HepG2 (cell line): ENCODE data around the gene RPLP1. TPM values are rescaled to one million over a fixed set of nuclear protein-coding genes. Genes with fewer than 3 reads are reported as not detected.

Source experiments
- BCL6 ChIP-seq: IDR thresholded peaks from 2 replicates; pipeline ENCODE4 v1.6.1; 2016; ENCODE audit warnings: missing genetic modification reagents, missing compliant biosample characterization
- BCLAF1 ChIP-seq: fragments of 450-650 bp; IDR thresholded peaks from 2 replicates; pipeline ENCODE4 v1.6.1; 2017; ENCODE audit warnings: mild to moderate bottlenecking
- ELF4 ChIP-seq: sonication (generic); formaldehyde crosslinking; IDR thresholded peaks from 2 replicates; pipeline ENCODE4 v1.5.0; 2020; ENCODE audit warnings: missing genetic modification reagents, mild to moderate bottlenecking, moderate library complexity, borderline replicate concordance
- ESRRA ChIP-seq: sonication (generic); formaldehyde crosslinking; IDR thresholded peaks from 2 replicates; pipeline ENCODE4 v1.5.1; 2020; ENCODE audit warnings: mild to moderate bottlenecking, low read depth, missing genetic modification reagents
- GATAD1 ChIP-seq: IDR thresholded peaks from 2 replicates; pipeline ENCODE4 v1.6.1; 2016; ENCODE audit warnings: missing genetic modification reagents, missing compliant biosample characterization
- GTF2F1 ChIP-seq: fragments of 150-350 bp; IDR thresholded peaks from 2 replicates; pipeline ENCODE4 v1.6.1; 2014; ENCODE audit warnings: low read length
- HOXA3 ChIP-seq: sonication (generic); formaldehyde crosslinking; IDR thresholded peaks from 2 replicates; pipeline ENCODE4 v1.5.0; 2020; ENCODE audit warnings: missing genetic modification reagents
- NCOR1 ChIP-seq: fragments of 200-600 bp; sonication (generic); IDR thresholded peaks from 2 replicates; pipeline ENCODE4 v1.7.0; 2017; ENCODE audit warnings: antibody characterized with exemption, low read length, borderline replicate concordance
- NONO ChIP-seq, 2 experiments: fragments of 450-650 bp in 1 of 2; sonication (generic) in 1 of 2; formaldehyde crosslinking in 1 of 2; IDR thresholded peaks in 1 of 2; conservative IDR thresholded peaks in 1 of 2; 2 replicates each; pipeline versions ENCODE4 v1.6.1 to v1.8.0; 2017 to 2022; ENCODE audit warnings: mild to moderate bottlenecking in 1 of 2, missing genetic modification reagents in 1 of 2, moderate library complexity in 1 of 2
- NRL ChIP-seq: sonication (generic); formaldehyde crosslinking; IDR thresholded peaks from 2 replicates; pipeline ENCODE4 v1.5.0; 2020; ENCODE audit warnings: missing genetic modification reagents, mild to moderate bottlenecking, moderate library complexity, borderline replicate concordance
- PBX2 ChIP-seq: IDR thresholded peaks from 2 replicates; pipeline ENCODE4 v1.6.1; 2016; ENCODE audit warnings: control low read depth
- POLR2A ChIP-seq, 2 experiments: IDR thresholded peaks; 2 replicates each; pipeline ENCODE4 v1.6.1; 2011; ENCODE audit warnings: low read depth in 2 of 2, low read length in 2 of 2, mild to moderate bottlenecking in 1 of 2, moderate library complexity in 1 of 2; ENCODE audit not compliant: insufficient read depth in 1 of 2
- RBM39 ChIP-seq: fragments of 200-400 bp; formaldehyde crosslinking; IDR thresholded peaks from one replicate; pipeline ENCODE4 v1.6.1; 2018; ENCODE audit warnings: antibody characterized with exemption, mild to moderate bottlenecking, low read depth, low read length; ENCODE audit not compliant: poor library complexity, severe bottlenecking
- SP4 ChIP-seq: sonication (generic); formaldehyde crosslinking; IDR thresholded peaks from 2 replicates; pipeline ENCODE4 v1.8.1; 2023; ENCODE audit warnings: mild to moderate bottlenecking, missing genetic modification reagents
- TEAD3 ChIP-seq: optimal IDR thresholded peaks from 2 replicates; pipeline ENCODE3; 2016; ENCODE audit warnings: borderline replicate concordance
- THAP11 ChIP-seq: IDR thresholded peaks from 2 replicates; pipeline ENCODE4 v1.6.1; 2016; ENCODE audit warnings: missing biosample characterization, missing genetic modification reagents
- ZBTB8A ChIP-seq: sonication (generic); formaldehyde crosslinking; IDR thresholded peaks from 2 replicates; pipeline ENCODE4 v1.4.0; 2020; ENCODE audit warnings: mild to moderate bottlenecking, low read depth, missing genetic modification reagents, borderline replicate concordance
- ZFP82 ChIP-seq: sonication (generic); formaldehyde crosslinking; IDR thresholded peaks from 2 replicates; pipeline ENCODE4 v1.5.1; 2020; ENCODE audit warnings: mild to moderate bottlenecking, missing genetic modification reagents, borderline replicate concordance
- ZNF292 ChIP-seq: sonication (generic); formaldehyde crosslinking; IDR thresholded peaks from 2 replicates; pipeline ENCODE4 v1.8.1; 2022; ENCODE audit warnings: mild to moderate bottlenecking, low read depth, missing genetic modification reagents, borderline replicate concordance
- ZNF839 ChIP-seq: sonication (generic); formaldehyde crosslinking; IDR thresholded peaks from 2 replicates; pipeline ENCODE4 v1.4.0; 2020; ENCODE audit warnings: missing genetic modification reagents, mild to moderate bottlenecking, borderline replicate concordance
- polyA plus RNA-seq, 8 experiments: library from polyadenylated mRNA; depleted of rRNA in 3 of 8; stranded (reverse) in 7 of 8; unstranded in 1 of 8; fragments of >200 nt; fragmentation: Illumina TruSeq in 4 of 8; extraction: Trizol in 4 of 8; gene quantifications; 2 replicates each; pipeline versions ENCODE4 v1.2.1 to v1.2.3, GENCODE V29; 2011 to 2016; ENCODE audit warnings: low read depth in 4 of 8, missing spikeins in 1 of 8, mixed read lengths in 1 of 8; ENCODE audit not compliant: insufficient read depth in 1 of 8
- total RNA-seq, 5 experiments: library from RNA; depleted of rRNA; stranded (reverse); fragments of >200 nt; fragmentation: Illumina TruSeq; extraction: Trizol; gene quantifications; 2 replicates each; pipeline ENCODE4 v1.2.3, GENCODE V29; 2016; ENCODE audit warnings: low read depth in 1 of 5
- TF ChIP-seq, protein P1 (sequence below): sonication (generic); formaldehyde crosslinking; IDR thresholded peaks from 2 replicates; pipeline ENCODE4 v1.4.0; 2020; ENCODE audit warnings: missing genetic modification reagents
- TF ChIP-seq, protein P2 (sequence below), 2 experiments: fragments of 450-650 bp in 1 of 2; sonication (generic) in 1 of 2; formaldehyde crosslinking; IDR thresholded peaks; 2 replicates each; pipeline versions ENCODE4 v1.5.0 to v1.8.0; 2020 to 2022; ENCODE audit warnings: mild to moderate bottlenecking in 1 of 2, missing genetic modification reagents in 1 of 2

RPLP1 gene
- total and polyA plus RNA-seq, 2 of the 13 experiments (the other 11 are each of a cell fraction or from before 2014, with no cell fraction given) = 817 to 929 TPM

- TF ChIP-seq NRL (CRISPR knock-in tag) = peak; percentile 26; the same call in 1 of the 2 replicates
- TF ChIP-seq, protein P1, sequence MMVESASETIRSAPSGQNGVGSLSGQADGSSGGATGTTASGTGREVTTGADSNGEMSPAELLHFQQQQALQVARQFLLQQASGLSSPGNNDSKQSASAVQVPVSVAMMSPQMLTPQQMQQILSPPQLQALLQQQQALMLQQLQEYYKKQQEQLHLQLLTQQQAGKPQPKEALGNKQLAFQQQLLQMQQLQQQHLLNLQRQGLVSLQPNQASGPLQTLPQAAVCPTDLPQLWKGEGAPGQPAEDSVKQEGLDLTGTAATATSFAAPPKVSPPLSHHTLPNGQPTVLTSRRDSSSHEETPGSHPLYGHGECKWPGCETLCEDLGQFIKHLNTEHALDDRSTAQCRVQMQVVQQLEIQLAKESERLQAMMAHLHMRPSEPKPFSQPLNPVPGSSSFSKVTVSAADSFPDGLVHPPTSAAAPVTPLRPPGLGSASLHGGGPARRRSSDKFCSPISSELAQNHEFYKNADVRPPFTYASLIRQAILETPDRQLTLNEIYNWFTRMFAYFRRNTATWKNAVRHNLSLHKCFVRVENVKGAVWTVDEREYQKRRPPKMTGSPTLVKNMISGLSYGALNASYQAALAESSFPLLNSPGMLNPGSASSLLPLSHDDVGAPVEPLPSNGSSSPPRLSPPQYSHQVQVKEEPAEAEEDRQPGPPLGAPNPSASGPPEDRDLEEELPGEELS = no peak; the same call in 1 of the 2 replicates
- peak; percentile 68; the same call in 1 of the 2 replicates for TF ChIP-seq BCL6 (CRISPR knock-in tag)
- TF ChIP-seq GATAD1 (CRISPR knock-in tag) = peak; percentile 73
- TF ChIP-seq ESRRA (CRISPR knock-in tag) = 0 out of 2 replicates have a peak, but pooled peaks have one; percentile 28
- TF ChIP-seq ELF4 (CRISPR knock-in tag) = peak; percentile 52; the same call in 1 of the 2 replicates
- TF ChIP-seq ZFP82 = peak; percentile 48; the same call in 1 of the 2 replicates
- no peak; the same call in 1 of the 2 replicates for TF ChIP-seq SP4 (CRISPR knock-in tag)
- TF ChIP-seq RBM39 = peak; percentile 36
- no peak for TF ChIP-seq NONO (IDR thresholded peaks at IDR 0.05)
- 0 out of 2 replicates have a peak, but pooled peaks have one; percentile 53 for TF ChIP-seq NONO (CRISPR knock-in tag; conservative IDR thresholded peaks at IDR 0.05)
- TF ChIP-seq THAP11 (CRISPR knock-in tag) = peak; percentile 62; the same call in 1 of the 2 replicates
- TF ChIP-seq, protein P2, sequence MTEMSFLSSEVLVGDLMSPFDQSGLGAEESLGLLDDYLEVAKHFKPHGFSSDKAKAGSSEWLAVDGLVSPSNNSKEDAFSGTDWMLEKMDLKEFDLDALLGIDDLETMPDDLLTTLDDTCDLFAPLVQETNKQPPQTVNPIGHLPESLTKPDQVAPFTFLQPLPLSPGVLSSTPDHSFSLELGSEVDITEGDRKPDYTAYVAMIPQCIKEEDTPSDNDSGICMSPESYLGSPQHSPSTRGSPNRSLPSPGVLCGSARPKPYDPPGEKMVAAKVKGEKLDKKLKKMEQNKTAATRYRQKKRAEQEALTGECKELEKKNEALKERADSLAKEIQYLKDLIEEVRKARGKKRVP (CRISPR knock-in tag; IDR thresholded peaks at IDR 0.05) = no peak; a peak in 1 of 4 replicates
- 0 out of 2 replicates have a peak, but pooled peaks have one; percentile 55 for TF ChIP-seq ZBTB8A (CRISPR knock-in tag)
- no peak for TF ChIP-seq BCLAF1
- TF ChIP-seq NCOR1 = no peak; the same call in 1 of the 2 replicates
- peak; percentile 81 for TF ChIP-seq TEAD3 (CRISPR knock-in tag)
- peak; percentile 78 to 83 for TF ChIP-seq POLR2A (IDR thresholded peaks at IDR 0.05; ENCODE audit: insufficient read depth in 1 of 2, low read depth in 2 of 2, low read length in 2 of 2)
- no peak for TF ChIP-seq GTF2F1
- TF ChIP-seq ZNF292 = peak; percentile 61; the same call in 1 of the 2 replicates
- peak; percentile 81; the same call in 1 of the 2 replicates for TF ChIP-seq HOXA3 (CRISPR knock-in tag)
- TF ChIP-seq PBX2 (CRISPR knock-in tag) = no peak
- no peak for TF ChIP-seq ZNF839 (CRISPR knock-in tag)
Measured at GRCh38 chr15:69462493-69463181, 10.0 kb downstream of the RPLP1 start (continued).
